Astrocyte of the cerebellum (primary cell): ENCODE data around the gene NHS.

Experiments used
- DNase-seq: peaks from one replicate; pipeline ENCODE4 v3.0.0-alpha.2; 2011; ENCODE audit warnings: low read depth
- H3K4me3 ChIP-seq: 2 replicates; pipeline ENCODE4 v1.5.1; 2011; ENCODE audit warnings: mild to moderate bottlenecking, low read depth, low read length, moderate library complexity
- CTCF ChIP-seq: IDR thresholded peaks from 2 replicates; pipeline ENCODE4 v1.5.1; 2012; ENCODE audit warnings: low read length, low read depth, moderate library complexity, mild to moderate bottlenecking; ENCODE audit errors: missing control alignments
- in situ Hi-C: cut with HindIII; loops from 2 replicates; pipeline ENCODE4 v1.10.0; 2017; ENCODE audit warnings: low sequenced_read_pairs

The NHS gene

GRCh38 chrX:17774053-17774452, 399.1 kb downstream of the NHS start:
- no peak overlapping the region for H3K4me3 ChIP-seq
- no peak for DNase-seq
- TF ChIP-seq CTCF, result no peak
- in situ Hi-C loops, result no loop called here

- no peak for DNase-seq
- H3K4me3 ChIP-seq, result no peak overlapping the region
- TF ChIP-seq CTCF, result no peak
- in situ Hi-C loops, result no loop called here
Measured at GRCh38 chrX:17778997-17779396, 404.0 kb downstream of the NHS start.

- DNase-seq, result no peak
- TF ChIP-seq CTCF, result no peak
- in situ Hi-C loops, result no loop called here
- H3K4me3 ChIP-seq, result no peak overlapping the region
Measured at GRCh38 chrX:17779434-17779833, 404.4 kb downstream of the NHS start.
